Smooth muscle cell (in vitro differentiated cells): ENCODE measurements around the gene CLBA1. TPM values are rescaled to one million over a fixed set of nuclear protein-coding genes. Genes with fewer than 3 reads are reported as not detected.

Source experiments
- DNase-seq: peaks from one replicate; lab custom pipeline; 2025; ENCODE audit not compliant: unreplicated experiment; lab: John Stamatoyannopoulos, UW
- H2AFZ ChIP-seq: fragments of 200-600 bp; sonication (generic); 2 replicates; pipeline ENCODE4 v1.6.0; 2016; ENCODE audit warnings: antibody characterized with exemption, low read depth, mild to moderate bottlenecking
- H3F3A ChIP-seq: fragments of 200-600 bp; sonication (generic); 2 replicates; pipeline ENCODE4 v1.6.0; 2017; ENCODE audit warnings: antibody characterized with exemption, low read depth
- H3K27ac ChIP-seq: fragments of 200-600 bp; sonication (generic); 2 replicates; pipeline ENCODE4 v1.5.1; 2016; ENCODE audit warnings: low read depth, mild to moderate bottlenecking
- H3K27me3 ChIP-seq: fragments of 200-600 bp; sonication (generic); 2 replicates; pipeline ENCODE4 v1.6.1; 2016; ENCODE audit warnings: low read depth, mild to moderate bottlenecking
- H3K36me3 ChIP-seq: fragments of 200-600 bp; sonication (generic); 2 replicates; pipeline ENCODE4 v1.5.1; 2016; ENCODE audit warnings: low read depth
- H3K4me1 ChIP-seq: fragments of 200-600 bp; sonication (generic); 2 replicates; pipeline ENCODE4 v1.5.1; 2016; ENCODE audit warnings: low read depth
- H3K4me2 ChIP-seq: fragments of 200-600 bp; sonication (generic); 2 replicates; pipeline ENCODE4 v1.6.0; 2016; ENCODE audit warnings: mild to moderate bottlenecking
- H3K4me3 ChIP-seq: fragments of 200-600 bp; sonication (generic); 2 replicates; pipeline ENCODE4 v1.5.1; 2016; ENCODE audit warnings: mild to moderate bottlenecking
- H3K79me2 ChIP-seq: fragments of 200-600 bp; sonication (generic); 2 replicates; pipeline ENCODE4 v1.6.0; 2016; ENCODE audit warnings: low read depth, mild to moderate bottlenecking
- H3K9ac ChIP-seq: fragments of 200-600 bp; sonication (generic); 2 replicates; pipeline ENCODE4 v1.6.0; 2016; ENCODE audit warnings: low read depth
- H3K9me3 ChIP-seq: fragments of 200-600 bp; sonication (generic); replicated peaks from 2 replicates; pipeline ENCODE4 v1.5.1; 2016; ENCODE audit warnings: low read depth
- H4K20me1 ChIP-seq: fragments of 200-600 bp; sonication (generic); 2 replicates; pipeline ENCODE4 v1.6.0; 2016; ENCODE audit warnings: low read depth
- WGBS: methylation state at CpG from one replicate; pipeline ENCODE4 v1.1.7; 2016; ENCODE audit warnings: low lambda C conversion rate; 5-methylcytosine and 5-hydroxymethylcytosine counted together
- polyA plus RNA-seq: library from polyadenylated mRNA; unstranded; fragments of >200 nt; fragmentation: Nextera tagmentation; extraction: Ambion mirVana; gene quantifications from 2 replicates; pipeline ENCODE4 v1.2.1, GENCODE V29; 2016
- total RNA-seq: library from RNA; depleted of rRNA; stranded (reverse); fragments of >200 nt; gene quantifications from 2 replicates; pipeline ENCODE4 v1.2.3, GENCODE V29; 2014
- TF ChIP-seq, protein P1 (sequence below): fragments of 200-600 bp; sonication (generic); IDR thresholded peaks from 2 replicates; pipeline ENCODE4 v1.5.1; 2017; ENCODE audit warnings: borderline replicate concordance, mild to moderate bottlenecking, antibody characterized with exemption; ENCODE audit not compliant: insufficient read depth, poor library complexity, severe bottlenecking

Gene CLBA1
- total and polyA plus RNA-seq, 2 experiments from 2014 or later, result 5.0 to 8.7 TPM

DNA sequence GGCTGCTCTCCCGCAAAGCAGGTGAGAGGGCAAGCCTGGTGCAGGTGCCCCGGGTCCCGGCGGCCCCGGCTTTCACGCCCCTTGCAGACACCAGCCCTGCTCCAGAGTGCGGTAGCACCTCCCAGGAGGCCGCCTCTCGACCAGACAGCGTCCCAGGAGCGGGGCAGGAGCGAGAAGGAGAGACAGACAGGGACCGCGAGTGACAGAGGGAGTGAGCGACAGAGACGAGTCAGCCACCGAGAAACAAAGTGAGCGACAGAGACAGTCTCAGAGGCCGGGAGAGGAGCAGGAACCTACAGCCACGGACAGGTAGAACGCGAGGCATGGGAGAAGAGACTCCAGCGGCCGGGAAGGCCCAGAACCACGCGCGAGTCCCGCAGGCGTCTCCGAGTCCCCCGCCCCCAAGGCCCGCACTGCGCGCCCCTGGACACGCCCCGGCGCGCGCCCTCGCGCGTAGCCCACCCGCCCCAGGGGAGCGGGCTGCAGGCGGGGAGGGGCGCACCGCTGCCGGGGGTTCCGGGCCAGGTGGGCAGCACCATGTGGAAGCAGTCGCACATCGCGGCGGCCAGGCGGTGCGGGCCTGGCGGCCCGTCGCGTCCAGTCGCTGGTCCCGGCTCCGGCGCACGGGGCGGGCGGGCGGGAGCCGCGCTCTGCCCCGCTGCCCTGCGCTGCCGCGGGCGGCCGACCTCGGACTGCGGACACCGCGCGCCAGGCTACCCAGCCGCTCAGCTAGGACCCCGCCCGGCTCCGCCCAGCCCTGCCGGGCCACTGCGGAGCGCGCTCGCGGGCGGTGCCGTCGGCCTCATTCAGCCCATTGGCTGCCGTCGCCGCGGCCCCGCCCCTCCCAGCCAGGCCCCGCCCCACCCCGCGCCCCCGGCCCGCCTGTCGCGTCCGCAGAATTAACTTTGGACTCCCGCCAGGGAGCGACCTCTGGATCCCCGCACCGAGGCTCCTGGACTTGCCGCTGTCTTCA is 7.6 kb upstream of the CLBA1 start, which contains the start of gene AHNAK2:
AHNAK2 (minus strand) TSS at position 694 of the 973 bp plus-strand sequence; CDS start at position 557, 137 bp downstream.
- TF ChIP-seq, protein P1, sequence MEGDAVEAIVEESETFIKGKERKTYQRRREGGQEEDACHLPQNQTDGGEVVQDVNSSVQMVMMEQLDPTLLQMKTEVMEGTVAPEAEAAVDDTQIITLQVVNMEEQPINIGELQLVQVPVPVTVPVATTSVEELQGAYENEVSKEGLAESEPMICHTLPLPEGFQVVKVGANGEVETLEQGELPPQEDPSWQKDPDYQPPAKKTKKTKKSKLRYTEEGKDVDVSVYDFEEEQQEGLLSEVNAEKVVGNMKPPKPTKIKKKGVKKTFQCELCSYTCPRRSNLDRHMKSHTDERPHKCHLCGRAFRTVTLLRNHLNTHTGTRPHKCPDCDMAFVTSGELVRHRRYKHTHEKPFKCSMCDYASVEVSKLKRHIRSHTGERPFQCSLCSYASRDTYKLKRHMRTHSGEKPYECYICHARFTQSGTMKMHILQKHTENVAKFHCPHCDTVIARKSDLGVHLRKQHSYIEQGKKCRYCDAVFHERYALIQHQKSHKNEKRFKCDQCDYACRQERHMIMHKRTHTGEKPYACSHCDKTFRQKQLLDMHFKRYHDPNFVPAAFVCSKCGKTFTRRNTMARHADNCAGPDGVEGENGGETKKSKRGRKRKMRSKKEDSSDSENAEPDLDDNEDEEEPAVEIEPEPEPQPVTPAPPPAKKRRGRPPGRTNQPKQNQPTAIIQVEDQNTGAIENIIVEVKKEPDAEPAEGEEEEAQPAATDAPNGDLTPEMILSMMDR, result no peak
- Histone ChIP-seq H3K27ac (no peak within 1 kb of the TSS), H4K20me1 (no peaks in the 10 kb centered on the region), H2AFZ (peak within 1 kb of the TSS; percentile 94), H3K4me2 (peak within 1 kb of the TSS; percentile 99), H3F3A (peaks cover 3% of the 10 kb centered on the region), H3K4me3 (peak within 1 kb of the TSS; percentile 60), H3K4me1 (peaks cover 19% of the 10 kb centered on the region), H3K27me3 (no peaks in the 10 kb centered on the region), H3K36me3 (no peaks in the 10 kb centered on the region), H3K9ac (peak within 1 kb of the TSS; percentile 17), H3K9me3 (no peaks in the 10 kb centered on the region), H3K79me2 (no peaks in the 10 kb centered on the region)
- 7% methylated on average over 43 of the region's 111 CpGs for WGBS
- DNase-seq, result peak; percentile 40

DNA sequence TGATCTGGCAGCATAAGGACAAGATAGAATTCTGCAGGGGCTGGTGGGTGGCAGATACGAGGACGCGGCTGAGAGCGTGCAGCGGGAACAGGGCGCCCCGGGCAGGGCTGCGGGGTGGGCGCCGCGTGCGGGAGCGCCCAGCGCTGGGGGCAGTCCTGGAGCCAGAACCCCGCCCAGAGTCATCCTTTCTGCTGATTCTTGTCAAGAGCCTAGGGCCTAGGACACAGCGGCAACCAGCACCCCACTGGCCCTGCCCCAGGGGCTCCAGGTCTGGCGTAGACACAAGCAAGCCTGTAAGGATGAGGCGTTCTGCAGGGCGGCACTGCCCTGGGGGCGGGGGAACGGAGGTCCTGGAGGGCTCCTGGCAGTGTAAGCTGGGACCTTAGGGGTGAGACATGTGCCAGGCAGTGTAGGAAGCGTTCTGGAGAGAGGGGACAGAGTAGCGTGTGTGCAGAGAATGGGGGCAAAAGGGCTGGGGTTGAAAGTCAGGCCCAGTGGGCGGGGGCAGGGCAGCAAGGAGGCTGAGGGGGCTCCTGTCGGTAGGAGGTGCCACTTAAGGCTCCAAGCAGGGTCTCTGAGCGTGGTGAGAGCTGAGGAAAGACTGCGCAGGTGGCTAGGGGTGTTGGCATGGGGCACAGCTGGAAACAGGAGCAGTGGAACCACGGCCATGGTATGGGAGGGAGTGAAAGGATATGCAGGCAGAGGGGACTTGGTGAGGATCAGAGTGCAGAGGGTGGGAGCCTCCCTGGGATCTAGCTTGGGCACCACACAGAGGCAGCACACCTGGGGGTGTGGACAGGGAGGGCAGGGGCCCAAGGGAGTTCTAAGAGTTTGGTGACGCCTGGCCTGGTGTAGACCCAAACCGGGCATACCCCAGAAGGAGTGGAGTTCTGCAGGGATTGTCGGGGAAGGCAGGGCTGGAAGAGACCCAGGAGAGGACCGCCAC is 6.6 kb upstream of the CLBA1 start:
- no peak for DNase-seq
- Histone ChIP-seq H3K4me1 (peaks cover 10% of the 10 kb centered on the region), H2AFZ (peak overlapping the region; percentile 94), H3K4me3 (peak overlapping the region; percentile 60), H3K9ac (no peak overlapping the region), H3K36me3 (no peaks in the 10 kb centered on the region), H4K20me1 (no peaks in the 10 kb centered on the region), H3K4me2 (peak overlapping the region; percentile 99), H3K9me3 (no peaks in the 10 kb centered on the region), H3K79me2 (no peaks in the 10 kb centered on the region), H3K27ac (no peak overlapping the region), H3F3A (no peaks in the 10 kb centered on the region), H3K27me3 (no peaks in the 10 kb centered on the region)
- TF ChIP-seq, protein P1, result no peak
- 41% methylated on average over 30 of the region's 32 CpGs for WGBS

DNA sequence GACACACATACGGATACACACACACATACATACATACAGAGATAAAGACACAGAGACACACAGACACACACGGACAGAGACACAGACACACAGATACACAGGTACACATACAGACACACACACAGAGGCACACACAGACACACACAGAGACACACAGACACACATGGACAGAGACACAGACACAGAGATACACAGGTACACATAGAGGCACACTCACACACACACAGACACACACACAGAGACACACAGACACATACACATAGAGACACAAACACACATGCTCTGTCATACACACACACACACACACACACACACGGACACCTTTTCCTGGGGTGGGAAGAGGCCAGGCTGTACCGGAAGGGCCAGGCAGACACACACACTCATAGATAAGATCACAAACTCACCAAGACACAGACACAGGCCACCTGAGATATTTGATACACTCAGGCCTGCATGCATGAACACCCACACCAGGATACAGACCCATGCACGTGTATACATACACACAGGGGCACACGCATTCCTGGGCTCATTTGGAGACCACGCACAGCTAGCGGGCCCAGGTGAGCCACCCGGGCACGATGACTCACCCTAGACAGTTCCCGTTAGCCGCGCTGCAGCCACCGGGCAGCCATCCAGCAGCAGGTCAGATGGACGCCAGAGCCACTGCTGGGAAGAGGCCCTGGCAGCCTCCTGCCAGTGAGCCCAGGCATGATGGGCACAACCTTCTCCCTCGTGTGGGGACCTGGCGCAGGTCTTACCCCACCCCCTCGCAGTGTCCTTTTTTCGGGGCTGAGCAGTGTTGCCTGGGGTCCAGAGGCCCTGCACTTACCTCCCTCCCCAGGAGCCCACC is 5.6 kb upstream of the CLBA1 start:
- no peak for DNase-seq
- Histone ChIP-seq H3F3A (no peaks in the 10 kb centered on the region), H2AFZ (no peak overlapping the region), H3K4me2 (no peak overlapping the region), H3K9ac (no peak overlapping the region), H3K4me1 (peaks cover 8% of the 10 kb centered on the region), H3K36me3 (no peaks in the 10 kb centered on the region), H3K4me3 (no peak overlapping the region), H3K79me2 (no peaks in the 10 kb centered on the region), H3K27ac (no peak overlapping the region), H3K27me3 (no peaks in the 10 kb centered on the region), H4K20me1 (no peaks in the 10 kb centered on the region), H3K9me3 (no peaks in the 10 kb centered on the region)
- WGBS, result 85% methylated on average over 19 of the region's 19 CpGs
- TF ChIP-seq, protein P1, result no peak
